Measurements from ENCODE around the gene FAM180B.

GRCh38 chr11:47587723-47588326 lies 1.3 kb downstream of the FAM180B start:
- TF ChIP-seq CTCF (IDR thresholded peaks at IDR 0.05): no peak
- TF ChIP-seq POLR2A (IDR thresholded peaks at IDR 0.05): no peak
- TF ChIP-seq EP300 (IDR thresholded peaks at IDR 0.05): no peak
